Adipocyte (in vitro differentiated cells): ENCODE data around the gene RANGRF.

ENCODE experiments used
- DNase-seq: peaks from one replicate; pipeline ENCODE4 v3.0.0-alpha.2; 2015; ENCODE audit warnings: low read depth
- H3K27me3 ChIP-seq: replicated peaks from 2 replicates; pipeline ENCODE4 v1.7.0; 2013; ENCODE audit warnings: mild to moderate bottlenecking, low read length, moderate library complexity; ENCODE audit not compliant: control insufficient read depth, insufficient read depth
- H3K36me3 ChIP-seq: 2 replicates; pipeline ENCODE4 v1.7.0; 2013; ENCODE audit warnings: low read length, mild to moderate bottlenecking, moderate library complexity; ENCODE audit not compliant: control insufficient read depth, insufficient read depth, severe bottlenecking
- H3K4me1 ChIP-seq: 2 replicates; pipeline ENCODE4 v1.7.0; 2013; ENCODE audit warnings: mild to moderate bottlenecking, low read length, moderate library complexity; ENCODE audit not compliant: control insufficient read depth, insufficient read depth
- H3K4me3 ChIP-seq: 2 replicates; pipeline ENCODE4 v1.7.0; 2013; ENCODE audit warnings: mild to moderate bottlenecking, low read length, moderate library complexity
- H3K9ac ChIP-seq: 2 replicates; pipeline ENCODE4 v1.7.0; 2013; ENCODE audit warnings: mild to moderate bottlenecking, low read length, moderate library complexity
- H3K9me3 ChIP-seq: 2 replicates; pipeline ENCODE4 v1.7.0; 2013; ENCODE audit warnings: mild to moderate bottlenecking, low read length, moderate library complexity; ENCODE audit not compliant: control insufficient read depth

Gene RANGRF

DNA sequence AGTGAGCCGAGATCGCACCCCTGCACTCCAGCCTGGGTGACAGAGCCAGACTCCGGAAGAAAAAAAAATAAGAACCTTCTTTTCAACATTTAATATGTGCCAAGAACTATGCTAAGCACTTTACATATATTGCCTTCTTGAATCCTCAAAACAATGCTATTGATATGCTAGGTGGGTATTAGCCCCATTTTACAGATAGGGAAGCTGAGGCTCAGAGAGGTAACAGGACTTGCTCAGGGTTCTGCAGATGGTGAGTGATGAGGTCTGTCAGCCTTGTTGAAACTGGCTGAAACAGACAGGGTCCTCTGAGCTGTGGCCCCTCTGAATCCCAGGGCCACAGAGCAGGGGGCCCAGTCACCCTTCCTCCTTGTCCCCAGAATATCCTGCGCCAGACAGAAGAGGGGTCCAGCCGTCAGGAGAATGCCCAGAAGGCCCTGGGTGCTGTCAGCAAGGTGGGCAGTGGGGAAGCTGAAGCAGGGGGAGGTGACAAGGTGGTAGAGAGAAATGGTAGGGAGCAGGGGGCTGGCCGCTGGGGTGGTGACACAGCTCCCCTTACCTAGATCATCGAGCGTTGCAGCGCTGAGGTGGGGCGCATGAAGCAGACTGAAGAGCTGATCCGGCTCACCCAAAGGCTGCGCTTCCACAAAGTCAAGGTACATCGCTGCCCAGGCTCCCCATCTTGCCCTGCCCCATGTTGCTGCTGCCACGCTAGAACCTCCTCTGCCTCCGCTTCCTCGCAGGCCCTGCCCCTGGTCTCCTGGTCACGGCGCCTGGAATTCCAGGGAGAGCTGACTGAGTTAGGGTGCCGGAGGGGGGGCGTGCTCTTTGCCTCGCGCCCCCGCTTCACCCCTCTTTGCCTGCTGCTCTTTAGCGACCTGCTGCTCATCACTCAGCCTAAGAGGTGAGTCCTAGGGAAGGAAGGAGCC lies 29.8 kb downstream of the RANGRF start:
- no peaks in the 10 kb centered on the region for H3K36me3 ChIP-seq
- H3K9ac ChIP-seq, result no peak overlapping the region

DNA sequence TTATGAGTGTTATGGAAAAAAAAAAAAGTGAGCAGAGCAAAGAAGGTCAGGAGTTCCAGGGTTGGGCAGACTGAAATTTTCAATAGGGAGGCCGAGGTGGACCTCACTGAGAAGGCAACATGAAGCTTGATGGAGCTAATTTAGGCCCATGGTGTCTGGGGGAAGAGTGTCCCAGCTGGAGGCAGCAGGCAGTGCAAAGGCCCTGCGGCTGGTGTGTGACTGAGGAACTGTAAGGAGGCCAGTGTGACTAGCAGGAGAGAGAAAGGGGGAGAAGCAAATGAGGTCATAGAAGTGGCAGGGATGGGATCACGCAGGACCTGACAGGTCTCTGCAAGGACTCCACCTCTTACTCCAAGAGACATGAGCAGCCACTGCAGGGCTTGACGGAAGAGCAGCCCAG lies 31.8 kb downstream of the RANGRF start:
- no peak for DNase-seq
- Histone ChIP-seq H3K36me3 (no peaks in the 10 kb centered on the region), H3K27me3 (peaks cover 36% of the 10 kb centered on the region), H3K9me3 (no peaks in the 10 kb centered on the region), H3K4me1 (peaks cover 3% of the 10 kb centered on the region), H3K9ac (no peak overlapping the region), H3K4me3 (no peak overlapping the region)

More for the DNA sequence above, 29.8 kb downstream of the RANGRF start:
- Histone ChIP-seq H3K27me3 (peaks cover 53% of the 10 kb centered on the region), H3K9me3 (no peaks in the 10 kb centered on the region), H3K4me1 (peaks cover 5% of the 10 kb centered on the region), H3K4me3 (no peak overlapping the region)
- DNase-seq, result no peak

DNA sequence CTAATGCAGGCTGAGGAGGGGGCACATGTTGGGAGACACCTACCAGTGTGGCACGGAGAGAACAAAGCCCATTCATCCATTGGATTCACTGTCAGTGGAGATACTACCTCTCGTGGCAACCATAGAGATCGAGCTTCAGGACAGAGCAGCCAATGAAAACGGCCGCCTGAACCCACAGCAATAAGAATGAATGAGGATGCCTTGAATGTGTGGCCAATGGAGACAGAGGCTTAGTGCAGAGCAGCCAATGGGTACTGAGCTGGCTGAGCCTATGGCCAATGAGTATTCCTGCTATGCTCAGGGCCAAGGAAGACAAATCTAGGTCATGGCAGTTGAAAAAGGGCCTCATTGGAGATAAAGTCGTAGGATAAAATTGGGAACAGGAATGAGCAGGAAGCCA lies 32.5 kb downstream of the RANGRF start:
- Histone ChIP-seq H3K36me3 (no peaks in the 10 kb centered on the region), H3K9ac (no peak overlapping the region), H3K9me3 (no peaks in the 10 kb centered on the region), H3K4me3 (no peak overlapping the region), H3K4me1 (no peaks in the 10 kb centered on the region), H3K27me3 (peaks cover 29% of the 10 kb centered on the region)
- DNase-seq, result no peak

DNA sequence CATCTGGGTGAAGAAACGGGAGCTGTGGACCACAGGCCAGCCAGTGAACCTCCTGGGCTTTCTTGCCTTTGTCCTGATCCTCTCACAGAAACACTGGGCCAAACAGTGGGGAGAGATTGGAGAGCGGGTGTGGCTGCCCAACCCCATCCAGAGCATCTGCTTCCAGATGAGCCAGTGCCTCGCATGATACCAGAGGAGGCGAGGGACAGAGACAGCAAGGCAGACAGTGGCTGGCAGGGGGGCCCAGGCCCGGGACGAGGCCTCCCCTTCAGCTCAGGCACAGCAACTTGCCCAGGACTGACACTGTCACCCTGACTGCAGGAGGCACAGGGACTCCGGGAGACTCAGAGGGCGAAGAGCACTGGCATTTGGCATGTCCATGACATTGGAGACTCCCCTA lies 33.6 kb downstream of the RANGRF start:
- Histone ChIP-seq H3K9me3 (no peaks in the 10 kb centered on the region), H3K27me3 (peaks cover 21% of the 10 kb centered on the region), H3K4me1 (peaks cover 10% of the 10 kb centered on the region), H3K9ac (no peak overlapping the region), H3K4me3 (no peak overlapping the region), H3K36me3 (no peaks in the 10 kb centered on the region)
- no peak for DNase-seq

DNA sequence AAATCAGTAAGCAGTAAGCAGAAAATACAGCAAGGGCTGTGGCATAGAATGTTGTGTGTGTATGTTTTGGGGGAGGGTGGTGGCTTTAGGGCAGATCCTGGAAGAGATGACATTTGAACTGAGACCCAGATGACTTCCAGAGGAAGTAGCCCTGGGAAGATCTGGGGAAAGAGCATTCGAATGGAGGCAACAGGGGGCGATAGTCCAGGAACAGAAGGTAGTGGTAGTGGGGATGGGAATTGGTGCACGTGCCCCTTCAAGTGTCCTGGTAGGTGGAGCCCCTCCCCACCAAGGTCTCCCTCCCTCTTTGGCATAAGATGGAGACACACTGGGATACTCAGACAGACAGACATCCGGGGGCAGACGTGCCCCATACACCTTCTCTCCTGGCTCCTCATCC lies 35.7 kb downstream of the RANGRF start:
- Histone ChIP-seq H3K9me3 (no peaks in the 10 kb centered on the region), H3K4me3 (no peak overlapping the region), H3K9ac (no peak overlapping the region), H3K27me3 (peaks cover 7% of the 10 kb centered on the region), H3K36me3 (no peaks in the 10 kb centered on the region), H3K4me1 (peaks cover 12% of the 10 kb centered on the region)
- no peak for DNase-seq

DNA sequence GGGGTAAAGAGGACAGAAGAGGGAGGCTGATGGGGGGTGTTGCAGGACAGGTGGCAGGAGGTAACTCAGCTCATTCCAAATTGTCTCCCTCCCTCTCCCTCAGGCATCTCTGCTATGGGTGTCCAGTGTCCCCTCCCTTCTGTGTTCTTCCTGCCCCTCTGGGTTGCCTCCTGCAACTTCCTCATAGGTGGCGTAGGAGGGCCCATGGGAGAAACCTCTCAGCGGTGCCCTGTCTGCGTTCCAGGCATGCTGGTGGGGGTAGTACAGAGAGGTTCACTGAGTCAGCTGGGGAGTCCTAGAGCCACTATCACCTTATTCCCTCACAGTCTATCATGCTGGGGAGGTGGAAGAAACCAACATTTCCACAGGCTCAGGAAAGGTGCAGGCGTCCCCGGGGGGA lies 36.5 kb downstream of the RANGRF start:
- no peak for DNase-seq
- Histone ChIP-seq H3K4me1 (peaks cover 12% of the 10 kb centered on the region), H3K27me3 (peaks cover 5% of the 10 kb centered on the region), H3K36me3 (no peaks in the 10 kb centered on the region), H3K9me3 (no peaks in the 10 kb centered on the region), H3K4me3 (no peak overlapping the region), H3K9ac (no peak overlapping the region)

DNA sequence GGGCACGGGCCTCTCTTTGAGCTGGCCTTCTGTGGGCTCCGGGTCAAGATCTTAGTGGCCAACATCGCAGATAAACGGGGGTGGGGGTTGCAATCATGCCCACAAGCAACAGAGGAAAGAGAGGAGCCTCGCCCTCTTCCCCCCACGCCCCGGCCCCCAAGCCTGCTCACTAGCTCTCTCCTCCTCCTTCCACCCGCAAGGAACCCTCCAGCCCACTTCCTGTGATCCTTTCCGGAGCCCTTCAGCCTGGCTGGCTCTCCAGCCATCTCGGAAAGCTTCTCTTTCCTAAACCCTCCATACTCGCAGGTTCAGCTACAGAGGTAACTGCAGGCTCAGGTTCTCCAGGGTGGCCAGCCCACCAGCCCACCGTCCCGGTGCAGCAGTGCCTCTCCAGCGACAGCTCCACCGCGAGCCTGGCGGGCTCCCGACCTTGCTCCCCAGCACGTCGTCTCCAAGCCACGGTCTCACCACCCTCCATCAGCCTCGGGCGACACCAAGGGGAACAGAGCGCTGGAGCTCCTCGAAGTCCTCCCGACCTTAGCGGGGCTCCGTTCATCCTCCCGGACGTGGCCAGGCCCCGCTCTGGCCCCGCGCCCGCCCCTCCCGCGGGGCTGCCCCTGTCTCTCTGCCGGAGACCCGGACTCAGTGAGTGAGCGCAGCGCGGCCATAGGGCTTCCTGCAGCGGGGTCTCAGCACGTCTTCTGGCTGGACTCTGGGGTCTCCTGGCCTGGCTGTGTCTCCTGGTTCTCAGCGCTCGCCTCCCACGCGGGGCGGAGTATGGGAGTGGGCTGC lies 38.2 kb downstream of the RANGRF start:
- peak overlapping the region; percentile 79 for H3K9ac ChIP-seq
- no peak for DNase-seq
- peaks cover 12% of the 10 kb centered on the region for H3K4me1 ChIP-seq
- no peaks in the 10 kb centered on the region for H3K36me3 ChIP-seq
- peak overlapping the region; percentile 82 for H3K4me3 ChIP-seq
- no peaks in the 10 kb centered on the region for H3K9me3 ChIP-seq
- peaks cover 5% of the 10 kb centered on the region for H3K27me3 ChIP-seq

DNA sequence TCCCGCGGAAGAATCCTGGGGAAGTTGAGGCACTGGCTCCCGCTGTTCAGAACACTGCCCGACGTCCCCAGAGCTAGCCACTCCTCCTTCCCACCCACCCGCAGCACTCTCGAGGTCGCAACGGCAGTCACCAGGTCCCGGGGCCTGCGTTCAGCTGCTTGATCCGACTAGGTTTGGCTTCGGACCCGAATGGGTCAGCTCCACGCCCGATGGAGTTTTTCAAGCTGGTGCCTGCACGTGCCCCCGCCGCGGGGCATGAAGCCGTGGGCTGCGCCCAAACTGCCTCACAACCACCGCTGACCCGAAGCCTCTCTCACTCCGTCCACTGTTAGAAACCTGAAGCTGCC lies 38.8 kb downstream of the RANGRF start:
- H3K4me1 ChIP-seq, result peaks cover 12% of the 10 kb centered on the region
- DNase-seq, result no peak
- H3K9me3 ChIP-seq, result no peaks in the 10 kb centered on the region
- H3K4me3 ChIP-seq, result peak overlapping the region; percentile 82
- peaks cover 5% of the 10 kb centered on the region for H3K27me3 ChIP-seq
- H3K9ac ChIP-seq, result peak overlapping the region; percentile 79
- no peaks in the 10 kb centered on the region for H3K36me3 ChIP-seq

DNA sequence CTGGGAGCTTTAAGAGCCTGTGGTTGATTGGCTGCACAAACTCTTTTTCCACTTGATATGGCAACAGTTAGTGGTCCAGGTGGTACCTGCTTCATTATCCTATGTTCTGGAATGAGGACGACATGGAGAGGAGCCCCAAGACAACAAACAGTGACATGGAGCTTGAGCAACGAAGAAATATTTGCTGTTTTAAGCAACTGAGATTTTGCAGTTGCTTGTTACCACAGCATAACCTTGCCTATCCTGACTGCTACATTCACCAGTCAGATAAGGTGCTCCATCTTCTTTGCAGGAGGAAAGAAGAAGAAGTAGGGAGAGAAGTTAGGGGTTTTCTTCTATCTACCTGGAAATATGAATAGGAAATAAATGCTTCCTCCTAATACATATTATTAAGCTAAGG lies 43.7 kb downstream of the RANGRF start:
- no peak overlapping the region for H3K9ac ChIP-seq
- no peak for DNase-seq
- peaks cover 2% of the 10 kb centered on the region for H3K4me1 ChIP-seq
- no peaks in the 10 kb centered on the region for H3K27me3 ChIP-seq
- H3K4me3 ChIP-seq, result no peak overlapping the region
- H3K36me3 ChIP-seq, result no peaks in the 10 kb centered on the region
- H3K9me3 ChIP-seq, result no peaks in the 10 kb centered on the region

DNA sequence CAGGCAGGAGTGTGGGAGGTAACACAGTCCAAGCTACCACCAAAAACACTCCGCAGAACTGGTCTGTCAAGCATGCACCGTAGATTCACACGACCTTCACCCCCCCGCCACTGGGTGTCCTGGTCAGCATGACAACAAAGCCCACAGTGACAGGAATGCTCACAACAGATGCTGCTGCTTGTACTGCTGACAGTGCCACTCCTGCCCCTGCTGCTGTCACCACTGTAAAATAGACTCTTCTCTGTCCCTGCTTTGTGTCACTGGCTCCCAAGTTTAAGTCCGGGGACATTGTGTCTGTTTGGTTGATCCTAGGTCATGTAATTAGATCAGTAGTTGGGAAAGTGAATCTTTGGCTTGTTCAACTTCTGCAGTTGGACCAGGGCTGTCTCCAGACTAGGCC lies 44.2 kb downstream of the RANGRF start:
- no peak for DNase-seq
- Histone ChIP-seq H3K36me3 (no peaks in the 10 kb centered on the region), H3K27me3 (no peaks in the 10 kb centered on the region), H3K9me3 (no peaks in the 10 kb centered on the region), H3K4me3 (no peak overlapping the region), H3K9ac (no peak overlapping the region), H3K4me1 (no peaks in the 10 kb centered on the region)

DNA sequence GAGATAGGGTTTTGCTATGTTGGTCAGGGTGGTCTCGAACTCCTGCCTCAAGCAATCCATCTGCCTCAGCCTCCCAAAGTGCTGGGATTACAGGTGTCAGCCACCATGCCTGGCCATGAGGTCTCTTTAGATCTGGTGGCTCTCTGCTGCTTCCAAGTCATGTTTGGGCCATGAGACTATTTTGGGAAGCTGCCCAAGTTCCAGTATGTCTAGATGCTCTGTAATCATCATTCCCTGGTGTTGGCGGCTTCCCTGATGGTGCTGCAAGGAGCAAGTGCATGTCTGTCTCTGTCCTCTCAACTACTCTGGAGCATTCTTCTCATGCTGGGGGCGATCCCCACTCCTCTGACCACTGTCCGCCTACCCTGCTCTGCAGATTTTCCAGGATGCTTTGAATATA lies 44.8 kb downstream of the RANGRF start:
- Histone ChIP-seq H3K9me3 (no peaks in the 10 kb centered on the region), H3K36me3 (no peaks in the 10 kb centered on the region), H3K4me1 (peaks cover 4% of the 10 kb centered on the region), H3K9ac (no peak overlapping the region), H3K27me3 (no peaks in the 10 kb centered on the region), H3K4me3 (no peak overlapping the region)
- no peak for DNase-seq
